Breast epithelium (tissue), 3 donors: Measurements from ENCODE around the gene FMNL3.

Source experiments
- POLR2A ChIP-seq: fragments of 450-650 bp; IDR thresholded peaks from one replicate; pipeline ENCODE4 v1.6.1; 2016; ENCODE audit warnings: antibody characterized with exemption, mild to moderate bottlenecking, moderate library complexity
- TF ChIP-seq, protein P1 (sequence below), 3 donors: fragments of 450-650 bp; IDR thresholded peaks; one replicate each; pipeline ENCODE4 v1.5.1; 2016 to 2017; ENCODE audit warnings: antibody characterized with exemption in 3 of 3, mild to moderate bottlenecking in 3 of 3, moderate library complexity in 3 of 3

DNA sequence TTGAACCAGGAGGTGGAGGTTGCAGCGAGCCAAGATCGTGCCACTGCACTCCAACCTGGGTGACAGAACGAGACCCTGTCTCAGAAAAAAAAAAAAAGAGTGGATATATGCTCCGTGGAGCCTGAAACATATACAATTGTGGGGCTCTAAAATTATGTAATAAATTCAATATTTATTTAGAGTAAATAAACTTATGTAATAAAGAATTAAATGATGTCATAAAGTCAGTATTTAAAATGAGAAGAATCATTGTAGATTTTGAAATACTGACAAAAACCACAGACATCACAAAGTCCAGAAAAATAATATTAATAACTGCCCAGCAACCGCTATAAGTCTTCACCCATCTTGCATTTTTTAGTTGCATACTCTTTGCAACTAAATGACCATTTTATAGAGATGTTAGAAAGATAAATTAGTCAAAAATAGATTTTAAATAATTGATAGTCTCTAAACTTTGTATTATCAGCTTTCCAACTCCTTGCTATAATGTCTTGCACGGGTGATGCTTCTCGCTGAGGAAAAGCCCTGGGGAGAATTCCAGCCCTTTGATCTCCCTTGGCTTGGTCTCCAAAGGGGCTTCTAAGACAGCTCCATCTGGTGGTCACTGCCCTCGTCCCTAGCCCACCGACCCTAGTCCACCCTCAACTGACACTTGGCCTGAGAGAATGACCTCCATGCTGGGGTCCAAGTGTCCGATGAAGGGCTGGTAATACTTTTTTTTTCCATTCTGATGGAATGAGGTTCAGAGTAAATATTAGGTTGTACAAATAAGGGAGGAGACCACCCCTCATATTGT lies 26.2 kb upstream of the FMNL3 start:
- TF ChIP-seq, protein P1, sequence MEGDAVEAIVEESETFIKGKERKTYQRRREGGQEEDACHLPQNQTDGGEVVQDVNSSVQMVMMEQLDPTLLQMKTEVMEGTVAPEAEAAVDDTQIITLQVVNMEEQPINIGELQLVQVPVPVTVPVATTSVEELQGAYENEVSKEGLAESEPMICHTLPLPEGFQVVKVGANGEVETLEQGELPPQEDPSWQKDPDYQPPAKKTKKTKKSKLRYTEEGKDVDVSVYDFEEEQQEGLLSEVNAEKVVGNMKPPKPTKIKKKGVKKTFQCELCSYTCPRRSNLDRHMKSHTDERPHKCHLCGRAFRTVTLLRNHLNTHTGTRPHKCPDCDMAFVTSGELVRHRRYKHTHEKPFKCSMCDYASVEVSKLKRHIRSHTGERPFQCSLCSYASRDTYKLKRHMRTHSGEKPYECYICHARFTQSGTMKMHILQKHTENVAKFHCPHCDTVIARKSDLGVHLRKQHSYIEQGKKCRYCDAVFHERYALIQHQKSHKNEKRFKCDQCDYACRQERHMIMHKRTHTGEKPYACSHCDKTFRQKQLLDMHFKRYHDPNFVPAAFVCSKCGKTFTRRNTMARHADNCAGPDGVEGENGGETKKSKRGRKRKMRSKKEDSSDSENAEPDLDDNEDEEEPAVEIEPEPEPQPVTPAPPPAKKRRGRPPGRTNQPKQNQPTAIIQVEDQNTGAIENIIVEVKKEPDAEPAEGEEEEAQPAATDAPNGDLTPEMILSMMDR (IDR thresholded peaks at IDR 0.05) = no peak
- TF ChIP-seq POLR2A = no peak
